Mesendoderm (in vitro differentiated cells): ENCODE results near the gene GALNTL6.

Experiments
- DNase-seq: peaks from one replicate; pipeline ENCODE4 v3.0.0; 2013
- H2AK5ac ChIP-seq: 2 replicates; pipeline ENCODE4 v1.6.1; 2013; ENCODE audit warnings: low read length, inconsistent platforms
- H2BK120ac ChIP-seq: 2 replicates; pipeline ENCODE4 v1.6.1; 2013; ENCODE audit warnings: low read depth, mild to moderate bottlenecking, low read length, moderate library complexity, mixed read lengths
- H2BK15ac ChIP-seq: replicated peaks from 2 replicates; pipeline ENCODE4 v1.6.1; 2013; ENCODE audit warnings: low read depth, mild to moderate bottlenecking, moderate library complexity
- H2BK5ac ChIP-seq: 2 replicates; pipeline ENCODE4 v1.6.1; 2013; ENCODE audit warnings: low read length, inconsistent platforms
- H3K18ac ChIP-seq: 2 replicates; pipeline ENCODE4 v1.6.1; 2013; ENCODE audit warnings: mild to moderate bottlenecking, low read length, mixed read lengths
- H3K23ac ChIP-seq: one replicate; pipeline ENCODE4 v1.6.1; 2013; ENCODE audit warnings: low read length
- H3K27ac ChIP-seq: 2 replicates; pipeline ENCODE4 v1.5.1; 2013; ENCODE audit warnings: low read depth, mild to moderate bottlenecking, inconsistent platforms, low read length, moderate library complexity
- H3K27me3 ChIP-seq: 2 replicates; pipeline ENCODE4 v1.6.1; 2013; ENCODE audit warnings: low read length, control low read depth, mild to moderate bottlenecking, inconsistent platforms; ENCODE audit not compliant: insufficient read depth, poor library complexity
- H3K36me3 ChIP-seq: 2 replicates; pipeline ENCODE4 v1.6.1; 2013; ENCODE audit warnings: low read length, inconsistent platforms; ENCODE audit not compliant: control insufficient read depth, insufficient read depth
- H3K4ac ChIP-seq: one replicate; pipeline ENCODE4 v1.6.1; 2013; ENCODE audit warnings: low read depth, mild to moderate bottlenecking, low read length, moderate library complexity
- H3K4me1 ChIP-seq: 2 replicates; pipeline ENCODE4 v1.6.1; 2013; ENCODE audit warnings: low read depth, low read length, inconsistent platforms; ENCODE audit not compliant: control insufficient read depth
- H3K4me2 ChIP-seq: 2 replicates; pipeline ENCODE4 v1.6.1; 2013; ENCODE audit warnings: low read length
- H3K4me3 ChIP-seq: 2 replicates; pipeline ENCODE4 v1.5.1; 2013; ENCODE audit warnings: mild to moderate bottlenecking, low read length
- H3K56ac ChIP-seq: one replicate; pipeline ENCODE4 v1.6.1; 2013; ENCODE audit warnings: low read length
- H3K79me1 ChIP-seq: 2 replicates; pipeline ENCODE4 v1.6.1; 2013; ENCODE audit warnings: low read length, inconsistent platforms
- H3K79me2 ChIP-seq: 2 replicates; pipeline ENCODE4 v1.6.1; 2013; ENCODE audit warnings: mild to moderate bottlenecking, low read length; ENCODE audit not compliant: control insufficient read depth, insufficient read depth
- H3K9ac ChIP-seq: 2 replicates; pipeline ENCODE4 v1.6.1; 2013; ENCODE audit warnings: low read length, inconsistent platforms
- H4K5ac ChIP-seq: one replicate; pipeline ENCODE4 v1.6.1; 2013; ENCODE audit warnings: low read length
- H4K8ac ChIP-seq: one replicate; pipeline ENCODE4 v1.6.1; 2013; ENCODE audit warnings: low read depth, mild to moderate bottlenecking, control low read depth, low read length, moderate library complexity
- WGBS: extraction: QIAGEN DNeasy Blood & Tissue Kit; methylation state at CpG from one replicate; pipeline ENCODE4 v1.1.7; 2013; ENCODE audit warnings: low lambda C conversion rate, missing lambda C conversion rate; ENCODE audit not compliant: insufficient coverage; ENCODE audit errors: extremely low coverage; 5-methylcytosine and 5-hydroxymethylcytosine counted together

The GALNTL6 gene

DNA sequence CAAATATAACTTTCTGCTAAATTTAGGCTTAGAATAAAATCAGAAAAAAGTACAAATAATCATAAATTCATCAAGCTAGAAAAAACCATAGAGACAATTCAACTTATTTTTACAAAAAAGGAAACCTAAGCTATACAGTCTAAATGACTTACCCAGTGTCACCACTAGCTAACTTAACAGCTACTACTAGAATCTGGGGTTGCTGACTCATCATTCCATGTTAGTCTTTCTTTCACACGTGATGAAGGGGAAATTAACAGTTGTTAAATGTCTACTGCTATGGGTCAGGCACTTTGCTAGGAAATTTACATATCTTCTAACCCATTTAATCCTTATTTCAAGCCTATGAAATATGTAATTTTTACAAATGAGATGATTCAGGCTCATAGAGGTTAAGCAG lies 1006.1 kb downstream of the GALNTL6 start:
- H4K8ac ChIP-seq: no peak overlapping the region
- no peak overlapping the region for H3K18ac ChIP-seq
- no peak overlapping the region for H2BK120ac ChIP-seq
- no peak overlapping the region for H4K5ac ChIP-seq
- H3K4me1 ChIP-seq: no peaks in the 10 kb centered on the region
- H2AK5ac ChIP-seq: no peak overlapping the region
- no peaks in the 10 kb centered on the region for H3K36me3 ChIP-seq
- no peak overlapping the region for H2BK5ac ChIP-seq
- no peak overlapping the region for H3K56ac ChIP-seq
- peak; percentile 37 for DNase-seq
- WGBS: no CpG with 5 or more reads among the region's 1 CpG
- no peak overlapping the region for H3K27ac ChIP-seq
- H3K4me2 ChIP-seq: no peak overlapping the region
- no peaks in the 10 kb centered on the region for H3K27me3 ChIP-seq
- no peak overlapping the region for H2BK15ac ChIP-seq
- no peaks in the 10 kb centered on the region for H3K79me2 ChIP-seq
- no peak overlapping the region for H3K9ac ChIP-seq
- H3K4ac ChIP-seq: no peak overlapping the region
- no peak overlapping the region for H3K23ac ChIP-seq
- no peaks in the 10 kb centered on the region for H3K79me1 ChIP-seq
- H3K4me3 ChIP-seq: no peak overlapping the region

DNA sequence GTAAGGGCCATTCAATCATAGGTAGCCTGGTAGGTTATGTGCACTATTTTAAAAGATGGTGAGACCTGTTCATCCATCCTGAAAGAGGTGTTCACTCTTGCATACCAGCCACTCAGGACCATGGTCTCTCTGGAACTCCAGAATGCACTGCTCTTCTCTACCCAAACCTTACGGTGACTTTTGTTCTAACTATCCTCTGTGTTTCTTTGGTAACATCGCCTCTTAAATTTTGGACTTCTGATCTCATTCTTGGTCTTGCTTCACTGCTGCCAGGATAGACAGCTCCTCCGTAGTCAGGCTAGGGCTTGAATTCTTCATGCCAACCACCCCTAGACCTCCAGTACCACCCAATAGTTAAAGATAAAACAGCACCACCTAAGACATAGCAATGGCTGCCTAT lies 1009.1 kb downstream of the GALNTL6 start:
- Histone ChIP-seq H2BK5ac (no peak overlapping the region), H4K5ac (no peak overlapping the region), H2BK120ac (no peak overlapping the region), H3K4me2 (no peak overlapping the region), H3K4me3 (no peak overlapping the region), H3K79me1 (no peaks in the 10 kb centered on the region), H3K4me1 (no peaks in the 10 kb centered on the region), H3K79me2 (no peaks in the 10 kb centered on the region), H3K56ac (no peak overlapping the region), H2AK5ac (no peak overlapping the region), H3K9ac (no peak overlapping the region), H3K23ac (no peak overlapping the region), H4K8ac (no peak overlapping the region), H3K27me3 (no peaks in the 10 kb centered on the region), H3K27ac (no peak overlapping the region), H3K36me3 (no peaks in the 10 kb centered on the region), H3K18ac (no peak overlapping the region), H3K4ac (no peak overlapping the region), H2BK15ac (no peak overlapping the region)
- no peak for DNase-seq
- WGBS: no CpG with 5 or more reads among the region's 3 CpGs

DNA sequence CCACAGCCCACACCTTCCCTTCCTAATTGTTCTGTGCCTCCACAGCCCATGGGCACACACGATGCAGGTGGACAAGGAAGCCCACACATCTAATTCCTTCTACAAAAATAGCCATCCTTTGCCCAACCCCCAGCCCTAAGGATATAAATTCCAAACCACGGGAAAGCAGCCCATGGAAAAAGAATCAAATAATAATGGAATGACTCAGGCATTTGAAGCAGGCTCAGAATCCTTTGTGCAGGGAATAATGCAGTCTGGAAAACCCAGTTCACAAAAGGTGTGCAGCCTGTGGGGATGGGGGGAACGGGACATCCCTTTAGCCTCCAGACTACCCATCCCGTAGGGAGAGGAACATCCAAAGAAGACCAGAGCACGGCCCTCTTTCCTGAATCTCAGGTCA lies 1013.1 kb downstream of the GALNTL6 start:
- no CpG with 5 or more reads among the region's 5 CpGs for WGBS
- no peaks in the 10 kb centered on the region for H3K27me3 ChIP-seq
- H3K79me2 ChIP-seq: no peaks in the 10 kb centered on the region
- H3K18ac ChIP-seq: no peak overlapping the region
- H2BK5ac ChIP-seq: no peak overlapping the region
- no peak overlapping the region for H4K8ac ChIP-seq
- no peak overlapping the region for H3K4me3 ChIP-seq
- H3K4me2 ChIP-seq: no peak overlapping the region
- no peak overlapping the region for H2BK120ac ChIP-seq
- no peak for DNase-seq
- H4K5ac ChIP-seq: no peak overlapping the region
- no peak overlapping the region for H2AK5ac ChIP-seq
- no peaks in the 10 kb centered on the region for H3K36me3 ChIP-seq
- H3K4ac ChIP-seq: no peak overlapping the region
- no peaks in the 10 kb centered on the region for H3K4me1 ChIP-seq
- H3K79me1 ChIP-seq: no peaks in the 10 kb centered on the region
- no peak overlapping the region for H3K27ac ChIP-seq
- H3K56ac ChIP-seq: no peak overlapping the region
- H3K23ac ChIP-seq: no peak overlapping the region
- no peak overlapping the region for H3K9ac ChIP-seq
- no peak overlapping the region for H2BK15ac ChIP-seq

DNA sequence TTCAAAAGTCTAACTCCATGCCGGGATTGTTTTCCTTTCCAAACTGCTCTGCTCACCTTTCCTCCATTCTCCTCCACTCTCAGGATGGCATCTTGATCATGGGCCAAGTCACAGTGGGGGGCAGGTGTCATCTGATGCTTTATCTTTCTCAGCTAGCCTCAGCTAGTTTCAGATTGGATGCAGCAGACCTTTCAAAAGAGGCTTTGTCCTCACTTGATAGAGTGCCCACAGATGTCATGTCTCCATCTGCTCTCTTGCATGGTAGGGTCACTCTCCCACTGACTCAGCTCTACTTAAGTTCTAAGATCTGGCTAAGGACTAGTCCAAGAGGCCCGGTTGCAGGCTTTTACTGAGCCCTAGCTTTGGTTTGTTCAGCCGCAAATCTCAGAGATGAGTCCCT lies 1013.7 kb downstream of the GALNTL6 start:
- H3K79me1 ChIP-seq: no peaks in the 10 kb centered on the region
- peak; percentile 14 for DNase-seq
- H2BK15ac ChIP-seq: no peak overlapping the region
- no peak overlapping the region for H3K23ac ChIP-seq
- H4K8ac ChIP-seq: no peak overlapping the region
- H2BK120ac ChIP-seq: no peak overlapping the region
- H3K27me3 ChIP-seq: no peaks in the 10 kb centered on the region
- no peak overlapping the region for H3K56ac ChIP-seq
- no peak overlapping the region for H2AK5ac ChIP-seq
- H3K79me2 ChIP-seq: no peaks in the 10 kb centered on the region
- H3K4me2 ChIP-seq: no peak overlapping the region
- no peak overlapping the region for H3K4ac ChIP-seq
- no peak overlapping the region for H3K4me3 ChIP-seq
- WGBS: no CpG with 5 or more reads among the region's 3 CpGs
- no peak overlapping the region for H2BK5ac ChIP-seq
- H3K9ac ChIP-seq: no peak overlapping the region
- H3K18ac ChIP-seq: no peak overlapping the region
- no peaks in the 10 kb centered on the region for H3K36me3 ChIP-seq
- no peaks in the 10 kb centered on the region for H3K4me1 ChIP-seq
- H4K5ac ChIP-seq: no peak overlapping the region
- H3K27ac ChIP-seq: no peak overlapping the region

DNA sequence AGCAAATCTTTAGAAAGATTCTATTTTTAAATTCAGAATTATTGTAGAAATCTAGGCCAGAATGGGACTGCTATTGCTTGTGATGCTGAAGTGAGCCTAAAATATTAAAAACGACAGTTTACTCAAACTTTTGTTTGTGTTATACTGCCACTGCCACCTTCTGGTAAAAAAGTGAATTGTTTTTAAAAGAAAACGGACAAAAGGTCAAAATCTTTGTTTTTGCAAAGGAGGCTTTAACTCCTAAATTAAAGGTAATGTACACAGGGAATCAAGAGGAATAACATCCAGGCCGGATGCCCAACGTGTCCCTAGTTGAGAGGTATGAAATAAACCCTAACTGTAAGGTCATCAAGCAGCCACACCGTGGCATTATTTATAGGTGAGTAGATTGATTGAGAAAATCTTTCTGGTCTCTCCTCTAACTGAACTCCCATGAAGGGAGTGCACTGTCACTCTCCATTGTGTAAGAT lies 1017.1 kb downstream of the GALNTL6 start:
- DNase-seq: peak; percentile 8
- Histone ChIP-seq H3K27me3 (no peaks in the 10 kb centered on the region), H3K23ac (no peak overlapping the region)

DNA sequence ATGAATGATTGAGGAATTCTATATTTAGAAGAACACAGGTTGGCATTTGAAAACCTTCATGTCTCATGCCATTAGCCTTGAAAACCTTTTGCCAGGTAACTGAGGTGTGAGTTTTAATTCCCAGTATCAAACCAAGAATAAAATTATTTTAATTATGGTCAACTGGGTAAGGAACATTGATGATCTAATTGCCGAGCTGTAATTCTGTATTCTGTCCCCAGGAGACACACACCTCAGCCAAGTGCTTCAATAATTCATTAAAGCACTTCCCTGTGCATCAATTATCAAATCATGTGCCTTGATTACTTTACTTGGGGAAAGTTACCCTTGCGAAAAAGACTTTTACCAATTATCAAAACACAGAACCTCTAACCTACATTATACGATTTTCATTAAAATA lies 1023.5 kb downstream of the GALNTL6 start:
- no peak overlapping the region for H3K27ac ChIP-seq
- H2BK15ac ChIP-seq: no peak overlapping the region
- WGBS: 100% methylated on average over 2 of the region's 3 CpGs
- no peak overlapping the region for H2BK120ac ChIP-seq
- H4K5ac ChIP-seq: no peak overlapping the region
- H2BK5ac ChIP-seq: no peak overlapping the region
- no peak overlapping the region for H3K4me3 ChIP-seq
- no peak overlapping the region for H4K8ac ChIP-seq
- no peaks in the 10 kb centered on the region for H3K79me2 ChIP-seq
- no peak overlapping the region for H3K56ac ChIP-seq
- no peaks in the 10 kb centered on the region for H3K79me1 ChIP-seq
- H3K27me3 ChIP-seq: no peaks in the 10 kb centered on the region
- no peak overlapping the region for H3K23ac ChIP-seq
- no peak overlapping the region for H3K9ac ChIP-seq
- H3K36me3 ChIP-seq: no peaks in the 10 kb centered on the region
- H2AK5ac ChIP-seq: no peak overlapping the region
- H3K4me1 ChIP-seq: no peaks in the 10 kb centered on the region
- no peak overlapping the region for H3K4me2 ChIP-seq
- H3K18ac ChIP-seq: no peak overlapping the region
- no peak overlapping the region for H3K4ac ChIP-seq
- DNase-seq: no peak

More for the DNA sequence above, 1017.1 kb downstream of the GALNTL6 start:
- no peaks in the 10 kb centered on the region for H3K4me1 ChIP-seq
- no peak overlapping the region for H3K27ac ChIP-seq
- H2BK120ac ChIP-seq: no peak overlapping the region
- H3K79me1 ChIP-seq: no peaks in the 10 kb centered on the region
- H3K36me3 ChIP-seq: no peaks in the 10 kb centered on the region
- no peaks in the 10 kb centered on the region for H3K79me2 ChIP-seq
- no peak overlapping the region for H3K9ac ChIP-seq
- H2BK5ac ChIP-seq: no peak overlapping the region
- H4K8ac ChIP-seq: no peak overlapping the region
- H2AK5ac ChIP-seq: no peak overlapping the region
- H2BK15ac ChIP-seq: no peak overlapping the region
- H3K18ac ChIP-seq: no peak overlapping the region
- no CpG with 5 or more reads among the region's 5 CpGs for WGBS
- H3K4me3 ChIP-seq: no peak overlapping the region
- H3K56ac ChIP-seq: no peak overlapping the region
- H3K4me2 ChIP-seq: no peak overlapping the region
- H4K5ac ChIP-seq: no peak overlapping the region
- H3K4ac ChIP-seq: no peak overlapping the region
